GM21515 (cell line): ENCODE measurements around the gene PSG4.
"Not testable (repeated sequence)": the region's sequence is repeated elsewhere in the genome, so short reads cannot be mapped to it uniquely, and the experiment has no call there.

ENCODE experiments used
- ATAC-seq: cut with Tn5 transposase; IDR thresholded peaks from one replicate; pipeline ENCODE4 v1.9.1; 2021; ENCODE audit not compliant: unreplicated experiment

PSG4 gene

GRCh38 chr19:43198686-43199419 lies 6.6 kb downstream of the PSG4 start:
- ATAC-seq: not testable (repeated sequence)

GRCh38 chr19:43197666-43198397 lies 7.6 kb downstream of the PSG4 start:
- not testable (repeated sequence) for ATAC-seq

- not testable (repeated sequence) for ATAC-seq
Observed at GRCh38 chr19:43194397-43194796, 11.0 kb downstream of the PSG4 start.

GRCh38 chr19:43192381-43193155 lies 12.9 kb downstream of the PSG4 start:
- ATAC-seq: not testable (repeated sequence)

GRCh38 chr19:43188092-43188491 lies 17.3 kb downstream of the PSG4 start:
- not testable (repeated sequence) for ATAC-seq

GRCh38 chr19:43186311-43186935 lies 19.0 kb downstream of the PSG4 start, which contains the start of gene PSG5:
TSS of gene PSG5 (minus strand) at chr19:43186536. CDS start at chr19:43186405, 131 bp downstream.
- not testable (repeated sequence) for ATAC-seq

- ATAC-seq: not testable (repeated sequence)
Observed at GRCh38 chr19:43181869-43182771, 23.3 kb downstream of the PSG4 start.

GRCh38 chr19:43179569-43180147 lies 25.8 kb downstream of the PSG4 start:
- ATAC-seq: not testable (repeated sequence)

GRCh38 chr19:43178577-43178976 lies 26.9 kb downstream of the PSG4 start:
- ATAC-seq: not testable (repeated sequence)

- ATAC-seq: not testable (repeated sequence)
Observed at GRCh38 chr19:43165906-43166305, 39.5 kb downstream of the PSG4 start.

- ATAC-seq: not testable (repeated sequence)
Observed at GRCh38 chr19:43163135-43163534, 42.3 kb downstream of the PSG4 start.

GRCh38 chr19:43162261-43162660 lies 43.2 kb downstream of the PSG4 start:
- ATAC-seq: not testable (repeated sequence)

- no peak for ATAC-seq
Observed at GRCh38 chr19:43152214-43152613, 53.2 kb downstream of the PSG4 start.

- not testable (repeated sequence) for ATAC-seq
Observed at GRCh38 chr19:43149788-43150187, 55.6 kb downstream of the PSG4 start.

- ATAC-seq: no peak
Observed at GRCh38 chr19:43148233-43148632, 57.2 kb downstream of the PSG4 start.
